NCI-H82 treated with DMSO at 0.1 percent for 48 hours (cell line): ENCODE results near the gene LHB.
"Not testable (repeated sequence)": the region's sequence is repeated elsewhere in the genome, so short reads cannot be mapped to it uniquely, and the experiment has no call there.

Source experiments
- DNase-seq: peaks from one replicate; lab custom pipeline; 2025; ENCODE audit not compliant: unreplicated experiment; lab: John Stamatoyannopoulos, UW

Gene LHB

GRCh38 chr19:49038557-49039276, 21.8 kb upstream of the LHB start:
- not testable (repeated sequence) for DNase-seq

DNA sequence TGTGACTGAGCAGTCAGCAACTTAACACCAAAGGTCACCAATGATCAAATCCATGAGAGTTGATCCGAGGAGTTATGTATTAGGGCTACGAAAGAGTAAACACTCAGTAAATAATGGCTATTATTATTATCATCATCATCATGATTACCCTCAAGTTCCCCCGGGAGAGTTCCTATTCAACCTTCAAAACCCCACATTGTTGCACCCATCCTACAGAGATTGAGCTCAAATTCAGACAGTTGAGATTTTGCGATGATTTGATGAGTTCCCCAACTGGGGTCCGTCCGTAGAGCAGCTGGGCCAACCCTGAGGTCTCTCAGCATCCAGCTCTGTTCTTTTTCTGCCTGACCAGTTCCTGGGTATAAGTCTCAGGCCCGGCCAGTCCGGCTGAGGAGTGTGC, 21.2 kb upstream of the LHB start:
- DNase-seq = not testable (repeated sequence)

- DNase-seq = peak; percentile 57
These were observed 19.9 kb upstream of the LHB start, which contains the start of gene CGB1 for GRCh38 chr19:49036815-49037214. Gene CGB1 (minus strand): TSS chr19:49036895. CDS start chr19:49036711, 184 bp downstream.

DNA sequence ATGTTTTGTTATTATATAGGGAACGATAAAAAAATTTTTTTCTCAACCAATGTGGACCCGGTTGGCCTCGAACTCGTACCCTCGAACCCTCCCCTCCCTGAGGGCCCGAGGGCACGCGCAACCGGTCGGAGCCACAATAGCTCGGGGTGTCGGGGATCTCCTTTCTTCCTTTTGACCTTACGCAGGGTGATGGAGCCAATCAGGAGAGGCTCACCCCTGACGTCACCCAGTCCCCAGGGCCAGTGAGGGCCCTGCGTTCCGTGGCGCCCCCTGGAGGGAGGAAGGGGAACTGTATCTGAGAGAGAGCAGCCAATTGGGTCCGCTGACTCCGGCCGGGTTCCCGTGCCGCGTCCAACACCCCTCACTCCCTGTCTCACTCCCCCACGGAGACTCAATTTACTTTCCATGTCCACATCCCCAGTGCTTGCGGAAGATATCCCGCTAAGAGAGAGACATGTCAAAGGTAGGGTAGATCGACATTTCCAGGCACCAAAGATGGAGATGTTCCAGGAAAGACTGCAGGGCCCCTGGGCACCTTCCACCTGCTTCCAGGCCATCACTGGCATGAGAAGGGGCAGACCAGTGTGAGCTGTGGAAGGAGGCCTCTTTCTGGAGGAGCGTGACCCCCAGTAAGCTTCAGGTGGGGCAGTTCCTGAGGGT, 14.9 kb upstream of the LHB start, which contains the start of gene CGB2:
TSS of gene CGB2 (plus strand) at position 249 of the 660 bp plus-strand sequence. CDS start at position 455, 206 bp downstream.
- peak; percentile 66 for DNase-seq

DNA sequence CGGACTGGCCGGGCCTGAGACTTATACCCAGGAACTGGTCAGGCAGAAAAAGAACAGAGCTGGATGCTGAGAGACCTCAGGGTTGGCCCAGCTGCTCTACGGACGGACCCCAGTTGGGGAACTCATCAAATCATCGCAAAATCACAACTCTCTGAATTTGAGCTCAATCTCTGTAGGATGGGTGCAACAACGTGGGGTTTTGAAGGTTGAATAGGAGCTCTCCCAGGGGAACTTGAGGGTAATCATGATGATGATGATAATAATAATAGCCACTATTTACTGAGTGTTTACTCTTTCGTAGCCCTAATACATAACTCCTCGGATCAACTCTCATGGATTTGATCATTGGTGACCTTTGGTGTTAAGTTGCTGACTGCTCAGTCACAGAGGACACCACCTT, 13.4 kb upstream of the LHB start:
- not testable (repeated sequence) for DNase-seq

DNA sequence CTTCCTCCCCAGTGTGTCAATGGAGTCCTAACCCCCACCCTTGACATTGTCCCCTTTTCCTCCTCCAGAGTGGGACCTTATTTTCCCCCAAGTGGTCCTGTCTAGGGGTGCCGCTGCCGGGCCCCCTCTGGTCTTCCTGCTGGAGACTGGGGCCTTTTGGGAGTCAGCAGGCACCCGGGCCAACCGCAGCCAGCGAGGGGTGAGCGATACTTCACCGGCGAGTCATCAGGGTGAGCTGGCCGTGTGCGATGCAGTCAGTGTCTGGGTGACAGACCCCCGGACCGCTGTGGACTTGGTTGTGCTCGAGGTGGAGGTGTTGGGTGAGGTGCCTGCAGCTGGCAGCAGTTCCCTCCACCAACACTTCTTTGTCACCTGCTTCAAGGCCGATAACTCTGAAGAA, 12.9 kb upstream of the LHB start:
- not testable (repeated sequence) for DNase-seq

DNA sequence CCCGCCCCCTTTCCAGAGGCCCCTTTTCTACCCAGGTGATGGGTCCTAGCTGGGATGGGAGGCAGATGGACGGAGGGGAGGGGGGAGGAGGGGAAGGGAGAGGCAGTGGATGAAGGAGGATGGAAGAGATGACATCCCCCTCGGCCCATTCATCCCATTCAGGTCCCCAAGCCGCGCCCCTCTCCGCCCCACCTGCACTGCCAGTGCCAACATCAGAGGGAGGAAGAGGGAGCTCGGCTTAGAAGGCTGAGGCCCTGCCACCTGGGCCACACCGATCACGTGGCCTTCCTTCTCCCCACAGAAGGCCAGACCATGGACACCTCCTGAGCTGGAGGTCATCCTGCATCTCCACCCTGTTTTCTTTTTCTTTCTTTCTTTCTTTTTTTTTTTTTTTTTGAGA, 11.8 kb upstream of the LHB start:
- DNase-seq = not testable (repeated sequence)

- DNase-seq = not testable (repeated sequence)
These were observed 8.7 kb upstream of the LHB start for GRCh38 chr19:49025599-49025998.

DNA sequence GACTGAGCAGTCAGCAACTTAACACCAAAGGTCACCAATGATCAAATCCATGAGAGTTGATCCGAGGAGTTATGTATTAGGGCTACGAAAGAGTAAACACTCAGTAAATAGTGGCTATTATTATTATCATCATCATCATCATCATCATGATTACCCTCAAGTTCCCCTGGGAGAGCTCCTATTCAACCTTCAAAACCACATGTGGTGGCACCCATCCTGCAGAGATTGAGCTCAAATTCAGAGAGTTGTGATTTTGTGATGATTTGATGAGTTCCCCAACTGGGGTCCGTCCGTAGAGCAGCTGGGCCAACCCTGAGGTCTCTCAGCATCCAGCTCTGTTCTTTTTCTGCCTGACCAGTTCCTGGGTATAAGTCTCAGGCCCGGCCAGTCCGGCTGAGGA, 8.2 kb upstream of the LHB start:
- not testable (repeated sequence) for DNase-seq

GRCh38 chr19:49024233-49024632, 7.3 kb upstream of the LHB start, which contains the start of gene CGB3:
Gene CGB3 (minus strand): TSS chr19:49024333. CDS start chr19:49023971, 362 bp downstream.
- DNase-seq = not testable (repeated sequence)

GRCh38 chr19:49022116-49022515, 5.2 kb upstream of the LHB start:
- DNase-seq = no peak

- DNase-seq = no peak
These were observed 4.3 kb upstream of the LHB start for GRCh38 chr19:49020931-49021895.

- no peak for DNase-seq
These were observed 3.5 kb upstream of the LHB start for GRCh38 chr19:49020342-49020741.

- peak; percentile 41 for DNase-seq
These were observed 2.5 kb upstream of the LHB start for GRCh38 chr19:49019242-49019932.

- DNase-seq = not testable (repeated sequence)
These were observed 1.7 kb upstream of the LHB start for GRCh38 chr19:49018388-49019241.

DNA sequence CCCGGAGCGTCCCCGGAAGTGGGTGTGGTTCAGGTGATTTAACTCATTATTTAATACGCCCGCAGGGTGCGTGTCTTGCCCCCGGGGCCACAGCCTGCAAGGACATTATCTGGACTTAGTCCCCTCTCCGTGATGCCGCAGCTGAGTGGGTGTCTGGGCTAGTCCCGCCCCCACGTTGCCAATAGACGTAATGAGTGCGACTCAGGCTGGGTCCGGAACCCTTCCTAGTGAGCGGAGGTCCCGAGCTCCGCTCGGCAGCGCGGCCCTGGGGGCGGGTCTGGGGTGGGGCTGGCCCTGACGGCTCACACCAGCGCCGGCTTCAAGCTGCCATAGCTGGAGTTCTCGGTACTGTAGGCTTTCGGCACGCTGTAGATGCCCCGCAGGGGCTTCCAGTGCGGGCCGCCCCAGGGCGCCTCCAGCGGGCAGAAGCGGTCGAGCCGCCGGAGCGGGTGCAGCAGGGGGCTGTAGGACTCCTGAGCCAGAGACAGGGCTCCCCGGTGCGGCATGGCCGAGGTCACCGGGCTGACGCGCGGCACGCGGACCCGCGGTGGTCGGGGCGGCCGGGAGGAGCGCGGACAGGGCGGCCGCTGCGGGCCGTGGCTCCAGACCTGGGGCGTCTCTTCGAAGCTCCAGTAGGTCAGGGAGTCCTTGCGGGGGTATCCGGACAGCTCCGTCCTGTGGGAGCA, 918 bp upstream of the LHB start:
- DNase-seq = no peak

GRCh38 chr19:49016067-49016839, 638 bp downstream of the LHB start:
- no peak for DNase-seq

- no peak for DNase-seq
These were observed 2.0 kb downstream of the LHB start for GRCh38 chr19:49014870-49015255.
